ENCODE results near the gene KANSL3.

GRCh38 chr2:96665083-96665569 lies 27.0 kb upstream of the KANSL3 start:
- TF ChIP-seq CTCF (conservative IDR thresholded peaks at IDR 0.05 in 1 of 2, IDR thresholded peaks at IDR 0.05 in 1 of 2; ENCODE audit: low read depth in 1 of 2, low read length in 2 of 2), result no peak
- TF ChIP-seq EZH2 (IDR thresholded peaks at IDR 0.05; ENCODE audit: low read length, missing control alignments), result no peak

All from fibroblast of lung (primary cell).